Thymus (tissue), 11 donors: Measurements from ENCODE around the gene RNU4-1. TPM values are rescaled to one million over a fixed set of nuclear protein-coding genes. Genes with fewer than 3 reads are reported as not detected.

ENCODE experiments used
- DNase-seq, 9 donors: peaks; one replicate each; pipeline ENCODE4 v3.0.0-alpha.2; 2013; ENCODE audit warnings: low spot score in 9 of 9, low read depth in 6 of 9, missing footprints in 1 of 9
- H3K27ac ChIP-seq, 2 donors: one replicate each; pipeline ENCODE4 v1.5.1; 2013; ENCODE audit warnings: control low read depth in 1 of 2, low read depth in 1 of 2, low read length in 1 of 2, mild to moderate bottlenecking in 1 of 2, moderate library complexity in 1 of 2
- H3K27me3 ChIP-seq, 2 donors: one replicate each; pipeline ENCODE4 v1.5.1; 2013; ENCODE audit warnings: low read length in 1 of 2; ENCODE audit not compliant: control insufficient read depth in 2 of 2, insufficient read depth in 1 of 2
- H3K36me3 ChIP-seq, 2 donors: one replicate each; pipeline ENCODE4 v1.5.1; 2013; ENCODE audit warnings: low read length in 1 of 2, mild to moderate bottlenecking in 1 of 2, moderate library complexity in 1 of 2; ENCODE audit not compliant: control insufficient read depth in 2 of 2, insufficient read depth in 2 of 2
- H3K4me1 ChIP-seq, 2 donors: one replicate each; pipeline ENCODE4 v1.5.1; 2013; ENCODE audit warnings: low read length in 2 of 2; ENCODE audit not compliant: control insufficient read depth in 2 of 2, insufficient read depth in 2 of 2
- H3K4me3 ChIP-seq, 2 donors: one replicate each; pipeline ENCODE4 v1.5.1; 2013; ENCODE audit warnings: low read length in 2 of 2, control low read depth in 1 of 2, mild to moderate bottlenecking in 1 of 2
- H3K9me3 ChIP-seq, 2 donors: one replicate each; pipeline ENCODE4 v1.5.1; 2013; ENCODE audit warnings: low read length in 1 of 2, mild to moderate bottlenecking in 1 of 2; ENCODE audit not compliant: control insufficient read depth in 2 of 2, insufficient read depth in 1 of 2
- WGBS: extraction: QIAGEN DNeasy Blood & Tissue Kit; methylation state at CpG from one replicate; pipeline ENCODE4 v1.1.7; 2013; 5-methylcytosine and 5-hydroxymethylcytosine counted together
- polyA plus RNA-seq: library from polyadenylated mRNA; stranded (reverse); fragments of 200-250 nt; gene quantifications from one replicate; pipeline ENCODE4 v1.2.3, GENCODE V29; 2013
- total RNA-seq: library from RNA; stranded (reverse); fragments of 120-200 nt; gene quantifications from one replicate; pipeline ENCODE4 v1.2.4, GENCODE V29; 2013
- donor health status: healthy.

Gene RNU4-1
- total and polyA plus RNA-seq, 2 donors: 7,767 TPM; not detected in 1

DNA sequence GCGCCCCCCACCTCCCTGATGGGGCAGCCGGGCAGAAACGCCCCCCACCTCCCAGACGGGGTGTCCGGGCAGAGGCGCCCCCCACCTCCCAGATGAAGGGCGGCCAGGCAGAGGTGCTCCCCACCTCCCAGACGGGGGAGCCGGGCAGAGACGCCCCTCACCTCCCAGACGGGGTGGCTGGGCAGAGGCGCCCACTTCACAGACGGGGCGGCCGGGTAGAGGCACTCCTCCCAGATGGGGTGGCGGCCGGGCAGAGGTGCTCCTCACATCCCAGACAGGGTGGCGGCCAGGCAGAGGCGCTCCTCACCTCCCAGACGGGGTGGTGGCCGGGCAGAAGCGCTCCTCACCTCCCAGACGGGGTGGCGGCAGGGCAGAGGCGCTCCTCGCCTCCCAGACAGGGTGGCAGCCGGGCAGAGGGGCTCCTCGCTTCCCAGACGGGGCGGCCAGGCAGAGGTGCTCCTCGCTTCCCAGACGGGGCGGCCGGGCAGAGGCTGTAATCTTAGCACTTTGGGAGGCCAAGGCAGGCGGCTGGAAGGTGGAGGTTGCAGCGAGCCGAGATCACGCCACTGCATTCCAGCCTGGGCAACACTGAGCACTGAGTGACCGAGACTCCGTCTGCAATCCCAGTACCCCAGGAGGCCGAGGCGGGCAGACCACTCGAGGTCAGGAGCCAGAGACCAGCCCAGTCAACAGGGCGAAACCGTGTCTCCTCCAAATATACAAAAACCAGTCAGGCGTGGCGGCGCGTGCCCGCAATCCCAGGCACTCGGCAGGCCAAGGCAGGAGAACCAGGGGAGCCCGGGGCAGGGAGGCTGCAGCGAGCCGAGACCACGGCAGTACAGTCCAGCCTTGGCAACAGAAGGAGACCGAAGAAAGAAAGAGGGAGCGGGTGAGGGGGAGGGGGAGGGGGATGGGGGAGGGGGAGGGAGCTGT is 14.6 kb downstream of the RNU4-1 start:
- no peaks in the 10 kb centered on the region for H3K4me1 ChIP-seq
- peaks cover 0 to 9% of the 10 kb centered on the region in 2 donors for H3K9me3 ChIP-seq
- H3K27ac ChIP-seq: no peak overlapping the region
- no peak overlapping the region for H3K4me3 ChIP-seq
- no peaks in the 10 kb centered on the region for H3K36me3 ChIP-seq
- DNase-seq: no peak
- no peaks in the 10 kb centered on the region for H3K27me3 ChIP-seq
- 98% methylated on average over 56 of the region's 57 CpGs for WGBS

DNA sequence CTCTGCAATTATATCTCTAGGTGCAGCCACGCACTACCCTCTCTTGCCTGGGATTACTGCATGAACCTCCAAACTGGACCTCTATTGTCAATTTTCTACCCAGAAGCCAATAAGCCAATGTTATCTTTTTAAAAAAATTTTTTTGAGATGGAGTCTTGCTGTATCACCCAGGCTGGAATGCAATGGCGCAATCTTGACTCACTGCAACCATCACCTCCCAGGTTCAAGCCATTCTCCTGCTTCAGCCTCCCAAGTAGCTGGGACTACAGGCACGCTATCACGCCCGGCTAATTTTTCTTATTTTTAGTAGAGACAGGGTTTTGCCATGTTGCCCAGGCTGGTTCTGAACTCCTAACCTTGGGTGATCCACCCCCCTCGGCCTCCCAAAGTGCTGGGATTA is 16.3 kb downstream of the RNU4-1 start:
- H3K27ac ChIP-seq: no peak overlapping the region
- H3K4me1 ChIP-seq: no peaks in the 10 kb centered on the region
- H3K27me3 ChIP-seq: no peaks in the 10 kb centered on the region
- 97% methylated on average over 6 of the region's 6 CpGs for WGBS
- no peak for DNase-seq
- H3K4me3 ChIP-seq: no peak overlapping the region
- peaks cover 0 to 9% of the 10 kb centered on the region in 2 donors for H3K9me3 ChIP-seq
- no peaks in the 10 kb centered on the region for H3K36me3 ChIP-seq

DNA sequence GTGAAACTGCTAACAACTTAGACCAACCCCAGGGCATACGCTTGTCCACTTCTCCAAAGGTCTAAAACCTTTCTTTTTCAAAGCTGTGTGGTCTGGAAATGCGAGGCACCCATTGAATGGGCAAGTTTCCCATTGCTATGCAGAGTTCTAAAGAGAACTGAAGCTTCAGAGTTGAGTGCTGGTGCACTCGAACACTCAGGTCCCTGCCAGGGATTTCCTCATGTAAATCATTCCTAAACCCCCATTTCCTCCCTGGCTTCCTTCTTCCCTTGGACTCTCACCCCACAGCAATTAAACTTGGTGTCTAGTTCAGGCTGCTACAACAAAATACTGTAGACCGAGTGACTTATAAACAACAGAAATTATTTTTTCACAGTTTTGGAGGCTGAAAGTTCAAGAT is 25.3 kb downstream of the RNU4-1 start:
- H3K4me3 ChIP-seq: no peak overlapping the region
- no peak overlapping the region for H3K27ac ChIP-seq
- no peaks in the 10 kb centered on the region for H3K36me3 ChIP-seq
- no peaks in the 10 kb centered on the region for H3K9me3 ChIP-seq
- peaks cover 0 to 20% of the 10 kb centered on the region in 2 donors for H3K4me1 ChIP-seq
- no peak for DNase-seq
- 66% methylated on average over 4 of the region's 4 CpGs for WGBS
- H3K27me3 ChIP-seq: peaks cover 0 to 15% of the 10 kb centered on the region in 2 donors

DNA sequence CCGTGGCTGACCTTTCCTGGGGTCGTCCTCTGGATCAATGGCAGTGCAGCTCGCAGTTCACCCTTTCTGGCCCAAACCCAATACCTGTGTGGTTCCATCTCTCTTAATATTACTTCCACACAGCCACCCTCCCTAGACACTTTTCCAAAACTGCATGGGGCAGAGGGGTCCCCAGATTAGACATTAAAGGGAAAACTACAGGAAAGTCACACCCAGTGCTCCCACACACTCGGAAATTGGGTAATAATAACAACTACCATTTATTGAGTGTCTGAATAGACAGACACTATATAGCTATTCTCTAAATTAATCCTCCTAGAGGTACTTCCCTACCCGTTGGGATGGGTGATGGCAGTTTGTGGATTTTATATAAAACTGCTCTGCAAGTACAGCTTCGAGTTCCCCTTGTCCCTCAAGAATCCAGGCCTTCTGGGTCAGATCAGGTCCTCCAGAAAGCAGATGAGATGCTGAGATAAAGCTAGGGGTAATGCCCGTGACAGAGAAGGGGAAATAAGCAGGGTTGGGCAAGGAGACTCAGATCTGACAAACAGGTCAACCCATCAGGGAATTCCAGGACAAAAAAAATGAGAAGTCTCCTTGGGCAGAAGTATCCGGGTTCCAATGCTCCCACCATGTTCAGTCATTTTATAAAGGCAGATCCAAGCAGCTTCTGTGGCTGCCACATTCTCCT is 26.7 kb downstream of the RNU4-1 start:
- no peak for DNase-seq
- Histone ChIP-seq H3K9me3 (no peaks in the 10 kb centered on the region), H3K4me1 (peaks cover 0 to 29% of the 10 kb centered on the region in 2 donors), H3K36me3 (no peaks in the 10 kb centered on the region), H3K27ac (no peak overlapping the region), H3K27me3 (peaks cover 0 to 15% of the 10 kb centered on the region in 2 donors), H3K4me3 (no peak overlapping the region)
- WGBS: 58% methylated on average over 8 of the region's 8 CpGs

DNA sequence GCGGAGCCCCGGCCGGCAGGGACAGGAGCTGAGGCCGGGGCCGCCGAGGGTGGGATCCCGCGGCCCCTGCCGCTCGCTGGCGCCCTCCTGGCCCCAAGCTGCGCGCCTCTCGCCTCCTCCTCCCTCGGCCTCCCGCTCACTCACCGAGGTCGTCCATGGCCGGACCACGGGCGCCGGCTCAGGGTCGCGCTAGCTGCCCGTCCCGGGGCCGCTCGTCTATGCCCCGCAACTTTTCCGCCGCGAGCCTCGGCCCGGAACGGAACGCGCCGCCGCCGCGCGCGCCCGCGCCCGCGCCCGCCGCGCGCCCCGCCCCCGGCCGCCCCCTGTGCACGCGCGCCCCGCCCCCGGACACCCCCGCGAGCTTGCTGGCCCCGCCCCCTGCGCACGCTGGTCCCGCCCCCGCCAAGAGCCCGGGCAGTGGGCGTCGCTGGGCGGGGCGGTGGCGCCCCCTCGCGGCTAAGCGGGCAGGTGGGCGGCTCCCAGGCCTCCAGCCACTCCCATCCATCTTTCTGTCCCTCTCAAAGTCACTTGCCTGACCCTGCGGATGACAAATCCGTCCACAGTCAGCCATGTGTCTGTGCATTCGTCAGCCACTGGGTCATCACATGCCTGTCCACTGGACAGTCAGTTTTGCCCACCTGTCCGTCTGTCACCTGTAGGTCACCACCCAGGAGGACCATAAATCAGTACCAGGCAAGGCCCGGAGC is 27.4 kb downstream of the RNU4-1 start, which contains the start of gene PXN:
Gene PXN, minus strand, starts transcription at position 258 of the 707 bp plus-strand sequence. Its CDS starts 101 bp downstream, at position 157.
- H3K4me1 ChIP-seq: peaks cover 0 to 29% of the 10 kb centered on the region in 2 donors

DNA sequence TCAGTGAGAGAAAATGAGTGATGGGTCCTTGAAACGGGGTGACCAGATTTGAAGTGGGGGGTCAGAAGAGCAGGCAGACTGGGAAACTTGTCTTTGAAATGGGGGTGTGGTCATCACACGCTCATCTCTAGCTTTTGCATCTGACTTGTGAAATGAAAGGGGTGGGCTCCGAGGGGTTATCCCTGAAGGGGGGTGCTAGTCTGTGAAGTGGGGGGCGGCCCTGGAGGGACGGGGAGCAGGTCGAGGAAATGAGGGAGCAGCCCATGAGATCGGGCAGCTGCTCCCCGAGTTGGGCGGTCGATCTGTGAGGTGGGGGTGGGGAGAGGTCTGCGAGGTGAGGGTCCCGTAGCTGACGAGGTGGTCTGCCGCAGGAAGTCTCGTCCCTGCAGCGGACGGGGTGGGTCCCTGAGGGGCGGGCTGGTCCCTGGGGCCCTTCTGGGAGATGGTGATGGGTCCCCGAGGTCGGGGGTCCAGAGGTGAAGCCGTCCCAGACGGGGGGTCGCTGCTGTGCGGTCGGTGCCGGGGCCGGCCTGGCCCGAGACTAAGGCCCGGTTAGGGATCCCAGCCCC is 28.0 kb downstream of the RNU4-1 start:
- peak overlapping the region; percentile 58 to 91 for H3K4me3 ChIP-seq
- H3K27me3 ChIP-seq: peaks cover 0 to 15% of the 10 kb centered on the region in 2 donors
- no peaks in the 10 kb centered on the region for H3K9me3 ChIP-seq
- H3K4me1 ChIP-seq: peaks cover 0 to 29% of the 10 kb centered on the region in 2 donors
- H3K27ac ChIP-seq: peak overlapping the region; percentile 51 to 82
- no peak for DNase-seq
- 6% methylated on average over 29 of the region's 29 CpGs for WGBS
- no peaks in the 10 kb centered on the region for H3K36me3 ChIP-seq

More for the DNA sequence above, 27.4 kb downstream of the RNU4-1 start, which contains the start of gene PXN:
- Histone ChIP-seq H3K9me3 (no peaks in the 10 kb centered on the region), H3K27ac (peak within 1 kb of the TSS; percentile 51 to 82), H3K36me3 (no peaks in the 10 kb centered on the region), H3K4me3 (peak within 1 kb of the TSS; percentile 58 to 91), H3K27me3 (peaks cover 0 to 15% of the 10 kb centered on the region in 2 donors)
- DNase-seq: peak in 7 of 9 donors; percentile 56 to 86 (median 69)
- 3% methylated on average over 81 of the region's 81 CpGs for WGBS

DNA sequence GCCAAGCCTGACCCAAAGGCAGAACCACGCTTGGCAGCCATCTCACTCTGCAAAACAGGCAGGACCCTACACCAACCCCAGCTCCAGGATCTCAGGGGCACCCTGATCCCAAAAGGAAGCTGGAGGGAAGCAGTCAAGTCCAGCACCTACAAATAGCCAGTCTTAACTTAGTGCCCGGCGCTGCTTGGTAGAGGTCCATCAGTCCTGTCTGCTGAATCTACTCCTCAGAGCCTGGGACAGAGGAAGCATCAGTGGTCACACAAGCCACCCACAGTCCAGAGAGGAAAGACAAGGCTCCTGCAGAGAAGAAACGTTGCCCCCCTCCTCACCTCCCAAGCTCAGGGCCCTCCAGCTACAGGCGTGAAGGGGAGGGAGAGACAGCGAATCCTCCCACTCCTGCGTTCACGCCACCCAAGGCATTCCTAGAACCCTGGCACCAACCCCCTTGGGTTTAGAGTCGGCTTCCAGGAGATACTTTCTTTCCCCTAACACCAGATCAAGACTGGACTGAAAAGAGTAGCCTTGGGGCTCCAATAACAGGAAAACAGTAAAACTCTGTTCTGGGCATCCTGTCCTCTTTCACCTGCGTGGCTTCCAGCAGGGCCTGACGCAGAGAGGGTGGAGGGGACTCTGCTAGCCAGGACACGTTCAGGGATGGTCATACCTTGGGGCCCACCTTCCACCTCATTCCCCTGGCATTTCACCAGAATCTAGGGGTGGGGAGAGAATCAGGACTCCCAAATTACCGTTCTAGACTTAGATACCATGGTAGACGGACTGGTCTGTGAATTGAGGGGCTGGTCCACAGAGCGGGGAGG is 28.7 kb downstream of the RNU4-1 start:
- H3K9me3 ChIP-seq: no peaks in the 10 kb centered on the region
- H3K4me3 ChIP-seq: peak overlapping the region; percentile 58 to 91
- peaks cover 0 to 15% of the 10 kb centered on the region in 2 donors for H3K27me3 ChIP-seq
- H3K27ac ChIP-seq: peak overlapping the region; percentile 38 to 51
- no peaks in the 10 kb centered on the region for H3K36me3 ChIP-seq
- DNase-seq: peak in 1 of 9 donors; percentile 22
- peaks cover 0 to 29% of the 10 kb centered on the region in 2 donors for H3K4me1 ChIP-seq
- 87% methylated on average over 15 of the region's 15 CpGs for WGBS

DNA sequence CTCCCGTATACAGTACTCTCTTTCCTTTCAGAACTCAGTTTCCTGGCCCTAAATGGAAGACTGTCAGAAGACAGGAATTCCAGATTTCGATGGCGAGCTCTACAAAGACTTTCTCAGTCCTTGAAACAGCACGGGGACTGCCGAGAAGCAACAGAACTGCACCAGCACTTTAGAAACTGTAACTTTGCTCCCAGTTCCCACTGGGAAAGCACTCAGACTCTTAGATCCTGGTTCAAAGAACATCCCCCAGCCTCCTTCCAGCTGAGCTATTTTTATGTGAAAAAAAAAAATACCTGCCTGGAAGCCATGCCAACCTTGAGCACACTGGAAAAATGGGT is 29.3 kb downstream of the RNU4-1 start:
- Histone ChIP-seq H3K4me1 (peaks cover 0 to 29% of the 10 kb centered on the region in 2 donors), H3K4me3 (no peak overlapping the region), H3K27ac (peak overlapping the region; percentile 15 to 43), H3K36me3 (no peaks in the 10 kb centered on the region), H3K9me3 (no peaks in the 10 kb centered on the region), H3K27me3 (peaks cover 0 to 15% of the 10 kb centered on the region in 2 donors)
- DNase-seq: no peak
- WGBS: 92% methylated on average over 5 of the region's 5 CpGs
